ENCODE results near the gene TBC1D1.

Gene TBC1D1

GRCh38 chr4:38152305-38152704 is 261.4 kb downstream of the TBC1D1 start:
- Histone ChIP-seq H4K20me1 (ENCODE audit: control insufficient read depth, insufficient read depth, low read depth, low read length) (no peaks in the 10 kb centered on the region), H3K27ac (ENCODE audit: low read depth, low read length) (no peak overlapping the region), H3K9me3 (ENCODE audit: control insufficient read depth, insufficient read depth, low read length) (no peaks in the 10 kb centered on the region), H3K4me3 (ENCODE audit: low read length) (no peak overlapping the region), H3K27me3 (ENCODE audit: control insufficient read depth, low read length) (peaks cover 8% of the 10 kb centered on the region), H3K79me2 (ENCODE audit: control insufficient read depth, low read length) (no peaks in the 10 kb centered on the region), H3K36me3 (ENCODE audit: control insufficient read depth, low read length) (no peaks in the 10 kb centered on the region), H3K4me2 (ENCODE audit: low read length) (no peak overlapping the region), H3F3A (ENCODE audit: control insufficient read depth, insufficient read depth) (no peaks in the 10 kb centered on the region), H3K9me2 (replicated peaks; ENCODE audit: control insufficient read depth, low read length) (no peaks in the 10 kb centered on the region), H3K4me1 (ENCODE audit: control insufficient read depth, low read length) (peaks cover 4% of the 10 kb centered on the region; the same call in 1 of the 2 replicates)
- TF ChIP-seq CTCF (IDR thresholded peaks at IDR 0.05; ENCODE audit: low read depth, low read length, poor library complexity, severe bottlenecking) = no peak
- no peak for TF ChIP-seq EZH2phosphoT487 (IDR thresholded peaks at IDR 0.05; ENCODE audit: borderline replicate concordance, low read length)

- Histone ChIP-seq H3K36me3 (ENCODE audit: control insufficient read depth, low read length) (no peaks in the 10 kb centered on the region), H3K79me2 (ENCODE audit: control insufficient read depth, low read length) (no peaks in the 10 kb centered on the region), H3F3A (ENCODE audit: control insufficient read depth, insufficient read depth) (no peaks in the 10 kb centered on the region), H3K4me2 (ENCODE audit: low read length) (no peak overlapping the region), H3K9me2 (replicated peaks; ENCODE audit: control insufficient read depth, low read length) (no peaks in the 10 kb centered on the region), H3K9me3 (ENCODE audit: control insufficient read depth, insufficient read depth, low read length) (no peaks in the 10 kb centered on the region), H3K27ac (ENCODE audit: low read depth, low read length) (no peak overlapping the region), H4K20me1 (ENCODE audit: control insufficient read depth, insufficient read depth, low read depth, low read length) (no peaks in the 10 kb centered on the region), H3K4me3 (ENCODE audit: low read length) (no peak overlapping the region), H3K4me1 (ENCODE audit: control insufficient read depth, low read length) (peaks cover 4% of the 10 kb centered on the region; the same call in 1 of the 2 replicates), H3K27me3 (ENCODE audit: control insufficient read depth, low read length) (peaks cover 10% of the 10 kb centered on the region)
- TF ChIP-seq CTCF (IDR thresholded peaks at IDR 0.05; ENCODE audit: low read depth, low read length, poor library complexity, severe bottlenecking) (no peak), EZH2phosphoT487 (IDR thresholded peaks at IDR 0.05; ENCODE audit: borderline replicate concordance, low read length) (no peak)
Observed at GRCh38 chr4:38152721-38153386, 262.0 kb downstream of the TBC1D1 start.

GRCh38 chr4:38153387-38153760 is 262.5 kb downstream of the TBC1D1 start:
- peaks cover 10% of the 10 kb centered on the region for H3K27me3 ChIP-seq (ENCODE audit: control insufficient read depth, low read length)
- no peaks in the 10 kb centered on the region for H3K9me2 ChIP-seq (replicated peaks; ENCODE audit: control insufficient read depth, low read length)
- H3K9me3 ChIP-seq (ENCODE audit: control insufficient read depth, insufficient read depth, low read length) = no peaks in the 10 kb centered on the region
- H3F3A ChIP-seq (ENCODE audit: control insufficient read depth, insufficient read depth) = no peaks in the 10 kb centered on the region
- no peaks in the 10 kb centered on the region for H3K36me3 ChIP-seq (ENCODE audit: control insufficient read depth, low read length)
- no peak for TF ChIP-seq CTCF (IDR thresholded peaks at IDR 0.05; ENCODE audit: low read depth, low read length, poor library complexity, severe bottlenecking)
- TF ChIP-seq EZH2phosphoT487 (IDR thresholded peaks at IDR 0.05; ENCODE audit: borderline replicate concordance, low read length) = no peak
- no peak overlapping the region for H3K27ac ChIP-seq (ENCODE audit: low read depth, low read length)
- H3K79me2 ChIP-seq (ENCODE audit: control insufficient read depth, low read length) = no peaks in the 10 kb centered on the region
- no peaks in the 10 kb centered on the region for H4K20me1 ChIP-seq (ENCODE audit: control insufficient read depth, insufficient read depth, low read depth, low read length)
- H3K4me2 ChIP-seq (ENCODE audit: low read length) = no peak overlapping the region
- peaks cover 4% of the 10 kb centered on the region; the same call in 1 of the 2 replicates for H3K4me1 ChIP-seq (ENCODE audit: control insufficient read depth, low read length)
- H3K4me3 ChIP-seq (ENCODE audit: low read length) = no peak overlapping the region

Measured in DOHH2 (cell line).